Body of pancreas (tissue), 4 donors: ENCODE measurements around the gene PRRX1.

Experiments
- CTCF ChIP-seq, 7 experiments: fragments of 450-650 bp in 4 of 7; fragments of 200-600 bp in 3 of 7; sonication (generic) in 3 of 7; IDR thresholded peaks; one replicate each; pipeline ENCODE4 v1.5.1; 2016 to 2019; ENCODE audit warnings: antibody characterized with exemption in 7 of 7
- POLR2A ChIP-seq, 3 donors: fragments of 450-650 bp; IDR thresholded peaks; one replicate each; pipeline ENCODE4 v1.6.1; 2016; ENCODE audit warnings: antibody characterized with exemption in 3 of 3, mild to moderate bottlenecking in 2 of 3

- TF ChIP-seq CTCF (IDR thresholded peaks at IDR 0.05) (no peak), POLR2A (IDR thresholded peaks at IDR 0.05) (no peak)
Observed at GRCh38 chr1:170630977-170631376, 33.0 kb upstream of the PRRX1 start.
